HG02938 (cell line): ENCODE data around the gene LAIR1.
"Not testable (repeated sequence)": the region's sequence is repeated elsewhere in the genome, so short reads cannot be mapped to it uniquely, and the experiment has no call there.

Source experiments
- ATAC-seq: cut with Tn5 transposase; IDR thresholded peaks from one replicate; pipeline ENCODE4 v1.9.1; 2021; ENCODE audit warnings: mild to moderate bottlenecking, moderate library complexity; ENCODE audit not compliant: unreplicated experiment

Gene LAIR1

DNA sequence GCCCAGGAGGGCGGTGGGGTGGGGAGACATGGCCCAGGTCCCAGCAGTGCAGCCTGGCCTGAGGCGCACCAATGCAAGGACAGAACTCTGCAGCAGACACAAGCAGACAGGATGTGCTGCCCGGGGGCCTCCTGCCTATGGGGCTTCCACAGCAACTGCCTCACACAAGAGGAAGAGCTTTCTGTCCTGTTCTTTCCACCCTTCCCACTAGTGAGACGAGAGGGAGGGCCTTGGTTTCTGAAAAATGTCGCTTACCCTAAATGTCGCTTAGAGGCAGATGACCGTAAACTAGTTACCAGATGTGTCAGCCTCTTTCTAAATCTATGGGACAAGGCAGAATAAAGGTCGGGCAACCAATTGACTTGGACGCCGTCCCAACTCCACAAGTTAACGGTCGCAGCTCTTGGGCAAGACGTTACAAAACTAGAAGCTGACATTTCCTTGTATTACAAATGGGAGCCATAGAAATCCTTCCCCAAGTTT is at the start of gene LAIR1:
TSS of gene LAIR1 (minus strand) at position 157 of the 483 bp plus-strand sequence. CDS start at position 30, 127 bp downstream.
- no peak for ATAC-seq

- no peak for ATAC-seq
These were observed 49.4 kb upstream of the LAIR1 start for GRCh38 chr19:54414156-54414555.

GRCh38 chr19:54412877-54413276 is 48.1 kb upstream of the LAIR1 start:
- no peak for ATAC-seq

- no peak for ATAC-seq
These were observed 46.3 kb upstream of the LAIR1 start for GRCh38 chr19:54411033-54411432.

DNA sequence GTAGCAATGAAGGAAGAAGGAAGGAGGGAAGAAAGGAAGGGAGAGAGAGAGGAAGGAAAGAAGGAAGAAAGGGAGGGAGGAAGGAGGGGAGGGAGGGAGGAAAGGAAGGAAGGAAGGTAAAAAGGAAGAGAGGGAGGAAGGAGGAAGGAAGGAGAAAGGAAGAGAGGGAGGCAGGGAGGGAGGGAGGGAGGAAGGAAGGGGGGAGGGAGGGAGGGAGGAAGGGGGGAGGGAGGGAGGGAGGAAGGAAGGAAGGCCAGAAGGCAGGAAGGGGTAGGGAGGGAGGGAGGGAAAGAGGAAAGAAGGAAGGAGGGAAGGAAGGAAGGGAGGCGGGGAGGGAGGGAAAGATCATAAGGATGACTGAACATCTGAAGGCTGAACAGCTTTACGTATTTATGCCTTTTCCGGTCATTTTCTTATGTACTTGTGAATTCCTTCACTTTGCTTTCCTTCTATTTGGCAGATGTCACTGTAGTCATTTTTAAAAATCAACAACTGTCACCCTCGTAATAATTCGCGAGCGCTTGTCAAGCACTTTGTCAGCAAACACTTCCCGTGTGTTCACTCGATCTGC is 43.8 kb upstream of the LAIR1 start:
- no peak for ATAC-seq

GRCh38 chr19:54407780-54408179 is 43.0 kb upstream of the LAIR1 start:
- ATAC-seq: no peak

GRCh38 chr19:54405628-54406027 is 40.9 kb upstream of the LAIR1 start:
- ATAC-seq: no peak

GRCh38 chr19:54403054-54403453 is 38.3 kb upstream of the LAIR1 start:
- ATAC-seq: no peak

DNA sequence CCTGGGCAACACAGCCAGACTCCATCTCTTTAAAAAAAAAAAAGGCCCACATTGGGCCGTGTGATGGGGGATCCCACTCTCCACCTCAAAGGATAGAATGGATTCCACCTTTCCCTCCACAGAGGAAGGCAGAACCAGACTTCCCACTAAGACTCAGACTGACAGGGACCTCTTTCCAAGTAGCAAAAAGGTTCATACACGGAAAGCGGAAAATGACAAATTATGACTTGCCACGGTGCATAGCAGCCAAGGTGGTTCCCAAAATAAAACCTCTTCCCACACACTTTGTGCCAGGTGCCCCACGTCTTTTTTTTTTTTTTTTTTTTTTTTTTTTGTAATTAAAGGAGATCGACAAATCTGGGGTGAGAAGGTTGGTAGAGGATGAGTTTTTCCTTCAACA is 36.2 kb upstream of the LAIR1 start:
- ATAC-seq: no peak

DNA sequence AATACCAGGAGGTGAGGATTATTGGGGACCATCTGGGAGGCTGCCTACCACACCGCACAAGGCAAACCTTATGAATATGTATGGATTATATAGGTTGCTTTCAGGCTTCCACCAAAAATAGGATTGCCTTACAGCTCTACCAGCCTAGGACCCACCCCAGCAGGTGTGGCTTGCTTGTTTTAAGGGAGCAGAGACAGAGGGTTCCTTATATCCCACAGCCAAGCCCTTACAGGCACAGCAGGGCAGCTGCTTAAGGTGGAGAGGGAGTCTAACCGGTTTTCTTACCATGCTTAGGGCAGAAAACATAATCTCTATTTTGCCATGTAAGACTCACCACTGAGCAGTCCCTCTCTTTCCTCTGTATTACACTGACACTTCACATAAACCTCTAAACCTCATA is 34.5 kb upstream of the LAIR1 start:
- no peak for ATAC-seq

- no peak for ATAC-seq
These were observed 31.0 kb upstream of the LAIR1 start for GRCh38 chr19:54395685-54396084.

DNA sequence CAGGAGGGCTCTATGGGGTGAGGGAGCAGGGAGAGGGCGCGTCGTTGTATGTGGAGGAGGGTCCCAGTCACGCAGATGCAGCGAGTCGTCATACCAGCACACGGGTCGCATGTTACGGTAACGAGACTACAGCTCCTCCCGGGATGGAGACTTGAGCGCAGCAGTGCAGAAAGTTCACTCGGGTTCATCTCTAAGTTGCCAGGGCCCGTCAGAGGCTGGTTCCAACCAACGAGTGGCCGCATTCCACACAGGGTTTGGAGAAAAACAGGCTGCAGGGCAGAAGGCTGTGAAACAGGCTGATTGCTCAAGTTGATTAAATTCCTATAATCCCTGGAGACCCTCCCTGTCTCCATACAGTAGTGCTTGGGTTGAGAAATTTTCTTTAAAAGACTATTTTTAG is 28.6 kb upstream of the LAIR1 start:
- ATAC-seq: no peak

DNA sequence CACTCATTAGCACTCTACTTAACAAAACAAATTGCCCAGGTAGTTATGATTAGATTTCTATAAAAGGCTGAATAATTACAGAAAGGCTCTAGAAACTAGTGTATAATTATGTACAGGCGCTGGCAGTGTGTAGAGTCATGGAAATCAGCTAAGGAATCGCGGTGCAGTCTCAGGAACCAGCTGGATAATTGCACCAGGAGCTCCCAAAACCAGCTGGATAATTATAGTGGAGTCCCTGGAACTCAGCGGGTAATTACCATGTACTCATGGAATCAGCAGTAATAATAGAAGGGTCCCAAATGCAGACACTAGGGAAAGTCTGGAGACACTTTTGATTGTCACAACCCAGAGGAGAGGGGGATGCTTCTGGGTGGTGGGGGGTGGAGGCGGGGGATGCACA is 27.4 kb upstream of the LAIR1 start:
- no peak for ATAC-seq

DNA sequence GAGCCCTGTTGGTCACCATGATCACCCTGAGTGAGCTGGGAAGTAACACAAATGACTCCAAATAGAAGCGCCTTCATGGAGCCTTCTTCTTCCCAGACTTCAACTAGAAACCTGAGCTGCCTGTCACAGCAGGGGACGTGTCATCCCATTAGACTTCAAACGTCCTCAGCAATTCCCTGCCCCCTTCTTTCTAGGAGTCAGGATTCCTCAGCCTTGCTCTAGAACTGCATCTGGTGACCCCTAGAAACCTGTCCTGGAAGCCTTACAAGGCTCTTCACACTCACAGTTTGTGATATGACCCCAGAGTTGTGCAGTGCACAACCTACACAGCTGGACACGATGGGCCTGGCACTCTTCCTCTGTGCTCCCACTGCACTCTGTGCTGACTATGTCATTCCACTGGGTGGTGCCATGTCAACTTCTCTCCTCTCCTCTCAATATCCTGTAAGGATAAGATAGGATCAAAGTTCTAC is 26.9 kb upstream of the LAIR1 start:
- ATAC-seq: no peak

DNA sequence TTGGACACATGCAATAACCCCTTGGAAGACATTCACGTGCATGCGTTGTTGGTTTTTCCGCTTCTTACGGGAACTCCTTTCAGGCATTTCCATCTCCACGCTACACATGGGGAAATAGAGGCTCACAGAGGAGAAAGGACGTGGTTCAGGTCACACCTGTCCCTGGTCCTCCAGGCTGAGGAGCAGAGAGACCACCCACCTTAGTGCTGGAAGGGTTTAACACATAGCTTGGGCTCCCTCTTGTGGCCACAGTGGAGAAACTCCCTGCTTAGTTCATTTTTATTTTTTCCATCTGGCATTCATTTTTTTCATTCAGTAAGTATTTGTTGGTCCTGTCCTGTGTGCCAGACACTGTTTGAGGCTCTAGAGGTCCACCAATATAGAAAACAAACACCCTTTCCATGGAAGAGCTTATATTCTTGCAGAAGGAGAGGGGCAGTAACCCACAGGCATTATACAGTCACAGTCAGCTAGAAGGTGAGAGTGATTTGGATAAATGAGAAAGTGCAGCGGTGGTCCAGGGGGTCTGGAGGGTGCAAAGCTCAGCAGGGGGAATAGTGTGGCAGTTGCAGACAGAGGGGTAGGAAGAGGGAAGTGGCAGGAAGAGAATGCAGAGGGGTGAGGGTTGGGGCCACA is 26.3 kb upstream of the LAIR1 start:
- no peak for ATAC-seq

DNA sequence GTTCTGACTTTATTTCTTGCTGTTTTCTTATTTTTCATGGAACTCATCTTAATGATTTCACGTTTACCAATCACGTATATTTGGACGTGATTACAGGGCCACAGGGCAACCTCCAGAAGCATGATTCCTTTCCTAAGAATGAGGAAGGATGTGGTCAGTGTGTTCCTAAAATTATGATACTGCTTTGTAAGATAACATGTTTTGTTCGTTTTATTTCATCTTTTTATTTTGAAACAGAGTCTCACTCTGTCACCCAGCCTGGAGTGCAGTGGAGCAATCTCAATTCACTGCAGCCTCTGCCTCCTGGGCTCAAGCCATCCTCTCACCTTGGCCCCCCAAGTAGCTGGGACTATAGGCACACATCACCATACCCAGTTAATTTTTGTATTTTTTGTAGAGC is 24.8 kb upstream of the LAIR1 start:
- ATAC-seq: no peak

DNA sequence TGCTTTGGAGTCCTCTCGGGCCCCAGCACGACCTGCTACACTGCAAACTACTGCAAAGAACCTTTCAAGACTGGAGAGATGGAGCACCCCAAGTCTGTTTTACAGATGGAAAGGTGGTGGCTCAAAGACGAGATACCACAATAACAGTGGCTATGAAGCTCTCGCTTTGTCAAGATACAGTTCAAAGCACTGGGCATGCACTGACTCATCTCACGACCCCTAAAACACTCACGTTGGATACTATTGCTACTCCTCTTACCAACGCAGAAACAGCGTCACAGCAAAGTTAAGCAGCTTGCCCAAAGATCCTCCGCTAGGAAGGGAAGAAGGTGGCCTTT is 24.0 kb upstream of the LAIR1 start:
- no peak for ATAC-seq

GRCh38 chr19:54387991-54388801 is 23.5 kb upstream of the LAIR1 start:
- ATAC-seq: no peak

- no peak for ATAC-seq
These were observed 18.6 kb upstream of the LAIR1 start for GRCh38 chr19:54383330-54383729.

DNA sequence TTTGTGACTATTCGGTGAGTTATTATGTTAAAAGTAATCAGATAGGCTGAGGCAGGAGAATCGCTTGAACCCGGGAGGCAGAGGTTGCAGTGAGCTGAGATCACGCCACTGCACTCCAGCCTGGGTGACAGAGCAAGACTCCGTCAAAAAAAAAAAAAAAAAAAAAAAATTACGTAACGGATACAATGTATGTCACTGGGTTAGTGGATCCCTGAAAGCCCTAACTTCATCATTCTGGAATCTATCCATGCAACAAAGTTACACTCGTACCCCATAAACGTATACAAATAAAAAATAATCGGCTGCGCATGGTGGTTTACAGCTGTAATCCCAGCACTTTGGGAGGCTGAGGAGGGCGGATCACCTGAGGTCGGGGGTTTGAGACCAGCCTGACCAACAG is 17.3 kb upstream of the LAIR1 start:
- not testable (repeated sequence) for ATAC-seq

GRCh38 chr19:54380897-54381296 is 16.2 kb upstream of the LAIR1 start:
- ATAC-seq: no peak

GRCh38 chr19:54379187-54379678 is 14.5 kb upstream of the LAIR1 start:
- ATAC-seq: no peak
